ENCODE data around the gene PMVK.
A peak's percentile ranks its signal among the peaks of the same experiment; 100 is the strongest.

PMVK gene

GRCh38 chr1:154935749-154936554, 567 bp downstream of the PMVK start:
- H3K4me3 ChIP-seq (ENCODE audit: control insufficient read depth, low read depth, low read length), result peak overlapping the region; percentile 83
- no peak for DNase-seq (ENCODE audit: low read depth)
- TF ChIP-seq CTCF (IDR thresholded peaks at IDR 0.05; ENCODE audit: control insufficient read depth, insufficient read depth, low read depth, low read length, missing control alignments), result no peak

GRCh38 chr1:154934358-154934948, 2.1 kb downstream of the PMVK start:
- TF ChIP-seq CTCF (IDR thresholded peaks at IDR 0.05; ENCODE audit: control insufficient read depth, insufficient read depth, low read depth, low read length, missing control alignments), result no peak
- DNase-seq (ENCODE audit: low read depth), result no peak
- no peak overlapping the region for H3K4me3 ChIP-seq (ENCODE audit: control insufficient read depth, low read depth, low read length)

- TF ChIP-seq CTCF (IDR thresholded peaks at IDR 0.05; ENCODE audit: control insufficient read depth, insufficient read depth, low read depth, low read length, missing control alignments), result no peak
- H3K4me3 ChIP-seq (ENCODE audit: control insufficient read depth, low read depth, low read length), result no peak overlapping the region
- no peak for DNase-seq (ENCODE audit: low read depth)
These were observed 4.5 kb downstream of the PMVK start for GRCh38 chr1:154931940-154932487.

GRCh38 chr1:154926201-154926600, 10.3 kb downstream of the PMVK start:
- H3K4me3 ChIP-seq (ENCODE audit: control insufficient read depth, low read depth, low read length), result no peak overlapping the region
- no peak for DNase-seq (ENCODE audit: low read depth)
- no peak for TF ChIP-seq CTCF (IDR thresholded peaks at IDR 0.05; ENCODE audit: control insufficient read depth, insufficient read depth, low read depth, low read length, missing control alignments)

GRCh38 chr1:154925335-154926170, 11.0 kb downstream of the PMVK start:
- no peak for TF ChIP-seq CTCF (IDR thresholded peaks at IDR 0.05; ENCODE audit: control insufficient read depth, insufficient read depth, low read depth, low read length, missing control alignments)
- H3K4me3 ChIP-seq (ENCODE audit: control insufficient read depth, low read depth, low read length), result no peak overlapping the region
- no peak for DNase-seq (ENCODE audit: low read depth)

GRCh38 chr1:154923695-154924094, 12.8 kb downstream of the PMVK start:
- no peak overlapping the region for H3K4me3 ChIP-seq (ENCODE audit: control insufficient read depth, low read depth, low read length)
- no peak for TF ChIP-seq CTCF (IDR thresholded peaks at IDR 0.05; ENCODE audit: control insufficient read depth, insufficient read depth, low read depth, low read length, missing control alignments)
- DNase-seq (ENCODE audit: low read depth), result no peak

All from AG09309 (cell line).